Endothelial cell of umbilical vein (primary cell): ENCODE measurements around the gene TECPR2. TPM values are rescaled to one million over a fixed set of nuclear protein-coding genes. Genes with fewer than 3 reads are reported as not detected.

Experiments used
- BruUV-seq: library from RNA; stranded (reverse); fragments of 400-500 nt; replicated peaks from 2 replicates; lab custom pipeline; 2021; lab: Mats Ljungman, UMichigan
- CTCF ChIA-PET: fragments of 300-600, 350-600 bp; sonication (Branson Sonifier 250); formaldehyde crosslinking; loops from one replicate; lab custom pipeline; 2021; ENCODE audit warnings: antibody characterized with exemption, inconsistent platforms; lab: Charles Lee
- POLR2A ChIA-PET: fragments of 300-600, 350-600 bp; sonication (Branson Sonifier 250); formaldehyde crosslinking; loops from one replicate; lab custom pipeline; 2021; ENCODE audit warnings: antibody characterized with exemption, inconsistent platforms; lab: Charles Lee
- DNase-seq: peaks from one replicate; pipeline ENCODE4 v3.0.0-alpha.2; 2011; ENCODE audit warnings: low read depth, low spot score
- FAIRE-seq: peaks from 2 replicates; lab custom pipeline; 2011; peaks lifted over from hg19 to GRCh38; lab: Jason Lieb, UNC
- H2AFZ ChIP-seq: 2 replicates; pipeline ENCODE4 v1.6.0; 2012; ENCODE audit warnings: low read depth, low read length, control low read depth, inconsistent platforms
- H3K27ac ChIP-seq: 2 replicates; pipeline ENCODE4 v1.5.1; 2011; ENCODE audit warnings: low read depth, mild to moderate bottlenecking, control low read depth, low read length, moderate library complexity; ENCODE audit not compliant: insufficient read depth
- H3K27me3 ChIP-seq, 2 experiments: 2 replicates each; pipeline versions ENCODE4 v1.6.0 to v1.6.1; 2011; ENCODE audit warnings: low read length in 2 of 2, mixed read lengths in 1 of 2; ENCODE audit not compliant: control insufficient read depth in 2 of 2, insufficient read depth in 2 of 2
- H3K36me3 ChIP-seq, 2 experiments: 2 replicates in 1 of 2; 3 replicates in 1 of 2; pipeline ENCODE4 v1.5.1; 2011; ENCODE audit warnings: low read length in 2 of 2, mild to moderate bottlenecking in 1 of 2, moderate library complexity in 1 of 2; ENCODE audit not compliant: control insufficient read depth in 2 of 2, insufficient read depth in 2 of 2; ENCODE audit errors: extremely low read depth in 1 of 2
- H3K4me1 ChIP-seq: 3 replicates; pipeline ENCODE4 v1.5.1; 2011; ENCODE audit warnings: mild to moderate bottlenecking, low read length; ENCODE audit not compliant: control insufficient read depth, insufficient read depth; ENCODE audit errors: extremely low read depth
- H3K4me2 ChIP-seq: 2 replicates; pipeline ENCODE4 v1.6.1; 2011; ENCODE audit warnings: low read length, control low read depth, mixed read lengths; ENCODE audit not compliant: insufficient read depth
- H3K4me3 ChIP-seq, 3 experiments: fragments of 200-600 bp in 1 of 3; sonication (generic), shearing (Covaris generic) in 1 of 3; replicated peaks in 1 of 3; 2 replicates each; pipeline ENCODE4 v1.5.1; 2011 to 2016; ENCODE audit warnings: control low read depth in 3 of 3, low read length in 3 of 3, mild to moderate bottlenecking in 2 of 3, inconsistent platforms in 1 of 3, low read depth in 1 of 3, moderate library complexity in 1 of 3; ENCODE audit not compliant: insufficient read depth in 1 of 3
- H3K79me2 ChIP-seq: 2 replicates; pipeline ENCODE4 v1.6.0; 2012; ENCODE audit warnings: low read length, inconsistent platforms; ENCODE audit not compliant: control insufficient read depth, insufficient read depth
- H3K9ac ChIP-seq: replicated peaks from 2 replicates; pipeline ENCODE3; 2011; ENCODE audit warnings: low read length, control low read depth; ENCODE audit not compliant: insufficient read depth; ENCODE audit errors: extremely low read depth
- H3K9me1 ChIP-seq: replicated peaks from 3 replicates; pipeline ENCODE4 v1.6.0; 2011; ENCODE audit warnings: mild to moderate bottlenecking, low read length; ENCODE audit not compliant: control insufficient read depth, insufficient read depth; ENCODE audit errors: extremely low read depth
- H3K9me3 ChIP-seq: replicated peaks from 2 replicates; pipeline ENCODE4 v1.5.1; 2012; ENCODE audit warnings: low read length, inconsistent platforms; ENCODE audit not compliant: control insufficient read depth, insufficient read depth
- H4K20me1 ChIP-seq: replicated peaks from 2 replicates; pipeline ENCODE3; 2011; ENCODE audit warnings: mild to moderate bottlenecking, low read length; ENCODE audit not compliant: control insufficient read depth, insufficient read depth; ENCODE audit errors: extremely low read depth
- FOS ChIP-seq: IDR thresholded peaks from 2 replicates; pipeline ENCODE4 v1.6.1; 2011; ENCODE audit warnings: mild to moderate bottlenecking, low read length, moderate library complexity, borderline replicate concordance; ENCODE audit not compliant: insufficient read depth
- JUN ChIP-seq: IDR thresholded peaks from 2 replicates; pipeline ENCODE4 v1.6.1; 2011; ENCODE audit warnings: borderline replicate concordance, low read depth; ENCODE audit not compliant: insufficient read length, insufficient read depth
- MYC ChIP-seq: IDR thresholded peaks from one replicate; pipeline ENCODE4 v1.6.1; 2011; ENCODE audit warnings: mild to moderate bottlenecking, low read depth, low read length
- POLR2A ChIP-seq: IDR thresholded peaks from 2 replicates; pipeline ENCODE4 v1.6.1; 2012; ENCODE audit warnings: low read depth, mild to moderate bottlenecking, control low read depth, low read length
- dilution Hi-C: fragments of 300-500 bp; cut with MboI; formaldehyde crosslinking; loops from one replicate; pipeline ENCODE4 v1.15.0; 2019; ENCODE audit warnings: low sequenced_read_pairs; ENCODE audit not compliant: extremely low pct_ligation_motif_present
- intact Hi-C: fragments of 100-400 bp; cut with micrococcal nuclease; formaldehyde crosslinking; loops from one replicate; pipeline ENCODE4 v1.10.0; 2022
- polyA plus RNA-seq, 4 experiments: library from polyadenylated mRNA; depleted of rRNA in 3 of 4; stranded (reverse) in 3 of 4; unstranded in 1 of 4; fragments of >200 nt; gene quantifications; 2 replicates each; pipeline versions ENCODE4 v1.2.1 to v1.2.3, GENCODE V29; 2011 to 2012; ENCODE audit warnings: missing spikeins in 1 of 4
- total RNA-seq: library from RNA; stranded (reverse); gene quantifications from 2 replicates; pipeline ENCODE4 v1.2.3, GENCODE V29; 2021
- TF ChIP-seq, protein P1 (sequence below), 2 donors: IDR thresholded peaks; 1 replicate in 1 of 2; 2 replicates in 1 of 2; pipeline ENCODE4 v1.5.1; 2011; ENCODE audit warnings: low read length in 2 of 2, mild to moderate bottlenecking in 2 of 2, moderate library complexity in 2 of 2, control low read depth in 1 of 2, inconsistent platforms in 1 of 2, low read depth in 1 of 2; ENCODE audit not compliant: insufficient read depth in 1 of 2; ENCODE audit errors: extremely low read depth in 1 of 2

Gene TECPR2
- total and polyA plus RNA-seq, 2 donors (not counting 3 experiments of a cell fraction or from before 2014, with no cell fraction given): 8.9 to 21.5 TPM

GRCh38 chr14:102317564-102318248, 45.0 kb upstream of the TECPR2 start:
- no peak for TF ChIP-seq JUN
- TF ChIP-seq, protein P1, sequence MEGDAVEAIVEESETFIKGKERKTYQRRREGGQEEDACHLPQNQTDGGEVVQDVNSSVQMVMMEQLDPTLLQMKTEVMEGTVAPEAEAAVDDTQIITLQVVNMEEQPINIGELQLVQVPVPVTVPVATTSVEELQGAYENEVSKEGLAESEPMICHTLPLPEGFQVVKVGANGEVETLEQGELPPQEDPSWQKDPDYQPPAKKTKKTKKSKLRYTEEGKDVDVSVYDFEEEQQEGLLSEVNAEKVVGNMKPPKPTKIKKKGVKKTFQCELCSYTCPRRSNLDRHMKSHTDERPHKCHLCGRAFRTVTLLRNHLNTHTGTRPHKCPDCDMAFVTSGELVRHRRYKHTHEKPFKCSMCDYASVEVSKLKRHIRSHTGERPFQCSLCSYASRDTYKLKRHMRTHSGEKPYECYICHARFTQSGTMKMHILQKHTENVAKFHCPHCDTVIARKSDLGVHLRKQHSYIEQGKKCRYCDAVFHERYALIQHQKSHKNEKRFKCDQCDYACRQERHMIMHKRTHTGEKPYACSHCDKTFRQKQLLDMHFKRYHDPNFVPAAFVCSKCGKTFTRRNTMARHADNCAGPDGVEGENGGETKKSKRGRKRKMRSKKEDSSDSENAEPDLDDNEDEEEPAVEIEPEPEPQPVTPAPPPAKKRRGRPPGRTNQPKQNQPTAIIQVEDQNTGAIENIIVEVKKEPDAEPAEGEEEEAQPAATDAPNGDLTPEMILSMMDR (IDR thresholded peaks at IDR 0.05; ENCODE audit: extremely low read depth in 1 of 2, insufficient read depth in 1 of 2, low read depth in 1 of 2, low read length in 2 of 2): peak in 1 of 2 donors; percentile 4
- H4K20me1 ChIP-seq: no peaks in the 10 kb centered on the region
- H2AFZ ChIP-seq: peak overlapping the region; percentile 91
- peak; percentile 15 for FAIRE-seq
- dilution Hi-C loops: no loop called here
- peak overlapping the region; percentile 29 for H3K4me2 ChIP-seq
- H3K9ac ChIP-seq: peak overlapping the region; percentile 4
- no peaks in the 10 kb centered on the region for H3K36me3 ChIP-seq
- H3K27ac ChIP-seq: no peak overlapping the region
- peaks cover 5% of the 10 kb centered on the region for H3K79me2 ChIP-seq
- CTCF ChIA-PET: interaction anchor here (0.6 to 2.3 kb wide), 18 partner anchors 13 to 265 kb away, joined by 3 to 10 read pairs (median 4); partner anchors contain the start of genes ANKRD9 and MOK
- POLR2A ChIA-PET: no interaction called here
- no TSS peak for BruUV-seq
- peak overlapping the region; percentile 9 to 54 (median 24) for H3K4me3 ChIP-seq
- intact Hi-C loops: loop anchor here (2.0 to 10.0 kb wide), 2 partner anchors 357 to 553 kb away; partner anchors contain the start of gene PPP2R5C
- H3K27me3 ChIP-seq: no peaks in the 10 kb centered on the region
- peaks cover 25% of the 10 kb centered on the region for H3K4me1 ChIP-seq
- no peaks in the 10 kb centered on the region for H3K9me1 ChIP-seq
- H3K9me3 ChIP-seq: no peaks in the 10 kb centered on the region
- peak; percentile 39 for DNase-seq

DNA sequence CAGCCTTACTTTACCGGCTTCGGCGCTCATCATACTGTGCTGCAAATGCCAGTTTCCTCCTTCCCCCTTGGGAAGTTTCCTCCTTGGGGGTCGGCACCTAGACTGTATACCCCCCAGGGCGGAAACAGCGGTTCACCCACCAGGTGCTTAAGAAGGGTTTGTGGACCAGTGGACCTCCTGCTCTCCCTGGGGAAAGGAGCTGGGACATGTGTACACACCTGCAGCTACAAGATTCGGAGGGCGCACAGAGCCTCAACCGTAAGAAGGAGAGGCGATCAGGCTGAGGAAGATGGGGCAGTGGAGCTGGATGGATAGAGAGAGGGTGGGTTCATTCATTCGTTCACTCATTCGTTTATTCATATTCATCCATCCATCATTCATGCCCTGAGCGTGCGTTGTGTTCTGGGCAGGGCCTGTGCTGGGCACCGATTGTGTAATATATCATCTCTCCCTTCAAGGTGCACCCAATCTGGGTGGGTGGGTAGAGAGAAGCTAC, 43.9 kb upstream of the TECPR2 start:
- Histone ChIP-seq H3K27ac (peak overlapping the region; percentile 81), H3K36me3 (no peaks in the 10 kb centered on the region), H3K9me1 (no peaks in the 10 kb centered on the region), H4K20me1 (no peaks in the 10 kb centered on the region), H2AFZ (peak overlapping the region; percentile 72), H3K79me2 (peaks cover 5% of the 10 kb centered on the region), H3K27me3 (no peaks in the 10 kb centered on the region), H3K9ac (peak overlapping the region; percentile 86), H3K9me3 (no peaks in the 10 kb centered on the region), H3K4me3 (peak overlapping the region in 2 of 3 experiments; percentile 77 to 81), H3K4me2 (peak overlapping the region; percentile 58), H3K4me1 (peaks cover 25% of the 10 kb centered on the region)
- CTCF ChIA-PET: interaction anchor here (0.9 to 1.8 kb wide), 2 partner anchors 33 to 197 kb away, joined by 3 to 7 read pairs; no protein-coding TSS in a partner anchor
- no peak for TF ChIP-seq POLR2A
- TF ChIP-seq JUN: no peak
- no peak for TF ChIP-seq FOS
- TF ChIP-seq MYC: no peak
- BruUV-seq: no TSS peak
- FAIRE-seq (no peak), DNase-seq (no peak)
- dilution Hi-C loops: no loop called here
- intact Hi-C loops: loop anchor here (10.0 kb wide), 1 partner anchor 554 kb away; the partner anchor contains the start of gene PPP2R5C
- POLR2A ChIA-PET: no interaction called here
